ENCODE results near the gene PCNX2.
A peak's percentile ranks its signal among the peaks of the same experiment; 100 is the strongest.

The PCNX2 gene

DNA sequence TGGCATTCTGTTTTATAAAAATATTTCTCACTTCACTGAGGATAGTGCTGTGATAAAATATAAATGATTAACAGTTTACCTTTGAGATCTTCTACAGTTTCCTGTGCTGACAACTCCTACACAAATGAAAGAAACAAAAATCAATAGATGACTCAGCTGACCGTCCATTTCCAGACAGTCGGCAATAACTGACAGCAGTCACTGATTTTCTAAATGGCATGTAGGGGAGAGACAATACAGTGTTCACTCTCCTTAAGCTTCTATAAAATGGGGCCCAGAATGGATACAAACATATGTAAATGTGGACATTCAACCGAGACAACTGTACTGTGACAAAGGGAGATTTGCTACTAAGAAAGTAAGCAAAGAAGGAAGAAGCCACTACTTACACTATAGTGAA is 34.3 kb downstream of the PCNX2 start:
- no peak for DNase-seq (ENCODE audit: low read depth, low spot score)

DNA sequence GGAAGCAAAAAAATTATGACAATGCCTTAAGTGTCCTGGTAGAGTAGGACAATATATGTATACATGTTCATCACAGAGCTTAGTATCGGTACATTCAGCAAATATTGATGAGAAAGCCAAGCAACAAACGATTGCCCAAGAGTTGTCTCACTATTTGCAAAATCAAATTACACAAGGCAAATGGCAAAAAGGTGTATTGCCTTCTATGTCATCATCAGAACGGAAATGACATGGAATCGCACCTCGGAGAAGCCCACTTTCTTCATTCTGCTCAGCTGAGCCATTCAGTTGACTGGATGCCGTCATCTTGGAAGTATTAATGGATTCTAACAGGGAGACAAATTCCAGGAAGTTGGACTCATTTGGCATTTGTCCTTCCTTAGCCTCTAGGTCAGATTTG is 37.7 kb downstream of the PCNX2 start:
- no peak for DNase-seq (ENCODE audit: low read depth, low spot score)

- DNase-seq (ENCODE audit: low read depth, low spot score) = no peak
These were observed 38.7 kb downstream of the PCNX2 start for GRCh38 chr1:233256789-233257188.

- DNase-seq (ENCODE audit: low read depth, low spot score) = no peak
These were observed 39.3 kb downstream of the PCNX2 start for GRCh38 chr1:233256191-233256590.

- DNase-seq (ENCODE audit: low read depth, low spot score) = no peak
These were observed 40.4 kb downstream of the PCNX2 start for GRCh38 chr1:233255145-233255544.

GRCh38 chr1:233253832-233254331 is 41.6 kb downstream of the PCNX2 start:
- no peak for DNase-seq (ENCODE audit: low read depth, low spot score)

DNA sequence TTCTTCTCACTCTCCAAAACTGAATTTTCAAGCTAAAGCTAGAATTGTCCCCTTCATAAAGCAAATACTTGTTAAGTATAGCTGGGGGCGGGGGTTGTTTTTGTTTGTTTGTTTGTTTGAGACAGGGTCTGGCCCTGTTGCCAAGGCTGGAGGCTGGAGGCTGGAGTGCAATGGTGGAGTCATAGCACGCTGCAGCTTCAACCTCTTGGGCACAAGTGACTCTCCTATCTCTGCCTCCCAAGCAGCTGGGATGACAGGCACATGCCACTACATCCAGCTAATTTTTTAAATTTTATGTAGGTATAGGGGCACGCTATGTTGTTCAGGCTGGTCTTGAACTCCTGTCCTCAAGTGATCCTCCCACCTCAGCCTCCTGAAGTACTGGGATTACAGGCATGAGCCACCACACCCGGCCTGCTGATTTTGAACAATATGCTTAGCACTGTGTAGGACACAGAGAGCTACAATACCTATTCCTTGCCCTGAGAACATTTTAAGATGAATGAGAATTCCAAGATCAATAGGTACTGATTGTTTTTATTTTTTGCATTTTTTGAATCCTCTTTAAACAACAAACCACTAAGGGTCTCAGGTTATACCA is 42.2 kb downstream of the PCNX2 start:
- no peak for DNase-seq (ENCODE audit: low read depth, low spot score)

- DNase-seq (ENCODE audit: low read depth, low spot score) = no peak
These were observed 43.1 kb downstream of the PCNX2 start for GRCh38 chr1:233252441-233252840.

- DNase-seq (ENCODE audit: low read depth, low spot score) = no peak
These were observed 44.3 kb downstream of the PCNX2 start for GRCh38 chr1:233251201-233251720.

- DNase-seq (ENCODE audit: low read depth, low spot score) = no peak
These were observed 47.5 kb downstream of the PCNX2 start for GRCh38 chr1:233248014-233248413.

- no peak for DNase-seq (ENCODE audit: low read depth, low spot score)
These were observed 48.6 kb downstream of the PCNX2 start for GRCh38 chr1:233246965-233247364.

DNA sequence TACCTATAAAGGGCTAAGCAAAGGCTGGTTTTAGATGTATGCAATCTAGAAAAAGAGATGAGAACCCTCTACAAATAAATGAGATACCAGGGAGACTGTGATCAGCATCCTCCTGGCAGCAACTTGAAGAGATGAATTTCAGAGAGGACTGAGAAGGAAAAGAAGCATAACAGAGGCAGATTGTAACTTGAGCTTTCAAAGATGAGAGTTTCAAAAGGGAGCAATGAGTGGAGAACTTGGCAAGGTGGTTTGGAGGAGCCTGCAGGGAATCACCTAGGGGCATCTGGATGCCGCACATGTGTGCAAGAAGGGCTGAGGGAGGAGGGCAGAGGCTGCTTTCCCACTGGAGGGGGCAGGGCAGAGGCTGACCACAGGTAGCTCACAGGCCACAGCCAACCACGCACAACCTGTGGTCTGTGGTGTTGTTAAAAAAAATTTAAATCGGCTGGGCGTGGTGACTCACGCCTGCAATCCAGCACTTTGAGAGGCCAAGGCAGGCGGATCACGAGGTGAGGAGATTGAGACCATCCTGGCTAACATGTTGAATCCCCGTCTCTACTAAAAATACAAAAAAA is 50.2 kb downstream of the PCNX2 start:
- DNase-seq (ENCODE audit: low read depth, low spot score) = peak; percentile 14

DNA sequence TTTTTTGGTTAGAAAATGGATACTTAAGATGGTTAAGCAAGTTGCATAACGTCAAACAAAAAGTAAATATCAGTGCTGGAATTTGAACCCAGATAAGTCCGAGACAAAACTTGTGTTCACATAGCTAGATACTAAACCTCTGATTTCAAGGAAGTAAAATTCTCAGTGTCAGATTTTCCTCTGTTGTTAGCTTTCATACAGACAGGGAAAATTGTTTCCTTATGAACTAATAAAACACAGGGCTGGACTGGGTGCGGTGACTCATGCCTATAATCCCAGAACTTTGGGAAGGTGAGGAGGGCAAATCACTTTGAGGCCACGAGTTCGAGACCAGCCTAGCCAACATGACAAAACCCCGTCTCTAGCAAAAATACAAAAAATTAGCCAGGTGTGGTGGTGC is 51.3 kb downstream of the PCNX2 start:
- no peak for DNase-seq (ENCODE audit: low read depth, low spot score)

GRCh38 chr1:233242827-233243483 is 52.6 kb downstream of the PCNX2 start:
- DNase-seq (ENCODE audit: low read depth, low spot score) = no peak

GRCh38 chr1:233241759-233242158 is 53.8 kb downstream of the PCNX2 start:
- DNase-seq (ENCODE audit: low read depth, low spot score) = no peak

DNA sequence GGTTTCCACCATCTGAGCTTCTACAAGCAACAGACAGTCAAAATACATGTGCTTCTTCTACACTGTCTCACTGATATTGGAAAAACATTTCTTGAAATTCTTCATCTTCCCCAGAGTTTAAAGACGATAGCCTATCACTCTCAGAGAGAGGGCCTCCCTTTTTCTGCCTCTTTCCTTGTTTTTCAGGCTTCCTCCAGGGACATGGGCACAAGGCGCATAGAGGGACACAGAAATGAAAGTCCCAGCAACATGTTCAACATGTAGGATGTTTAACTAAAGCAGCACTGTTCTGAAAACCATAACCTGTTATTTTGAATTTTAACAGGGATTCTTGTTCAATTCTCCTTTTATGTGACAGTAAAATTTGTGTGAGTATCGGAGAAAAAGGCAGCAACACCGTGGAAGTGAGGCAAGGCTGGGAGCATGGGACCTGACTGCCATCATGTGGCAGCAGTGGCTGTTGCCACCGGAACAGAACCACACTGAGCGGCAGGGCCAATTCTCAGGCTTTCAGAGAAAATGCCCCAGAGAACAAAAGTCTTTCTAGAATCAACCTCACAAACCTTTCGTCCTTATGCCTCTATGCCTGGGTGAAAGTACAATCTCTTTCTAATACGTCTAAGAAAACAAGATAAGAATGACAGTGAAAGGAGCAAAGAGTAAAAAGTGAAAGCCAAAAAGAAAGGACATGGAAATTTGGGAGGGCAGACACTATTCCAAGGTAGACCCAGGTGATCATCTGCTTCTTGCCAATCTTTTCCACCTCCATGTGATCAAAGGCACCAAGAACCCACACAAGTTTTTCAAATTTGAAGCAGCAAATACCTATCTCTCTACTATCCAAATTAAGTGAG is 54.5 kb downstream of the PCNX2 start:
- peak; percentile 73 for DNase-seq (ENCODE audit: low read depth, low spot score)

DNA sequence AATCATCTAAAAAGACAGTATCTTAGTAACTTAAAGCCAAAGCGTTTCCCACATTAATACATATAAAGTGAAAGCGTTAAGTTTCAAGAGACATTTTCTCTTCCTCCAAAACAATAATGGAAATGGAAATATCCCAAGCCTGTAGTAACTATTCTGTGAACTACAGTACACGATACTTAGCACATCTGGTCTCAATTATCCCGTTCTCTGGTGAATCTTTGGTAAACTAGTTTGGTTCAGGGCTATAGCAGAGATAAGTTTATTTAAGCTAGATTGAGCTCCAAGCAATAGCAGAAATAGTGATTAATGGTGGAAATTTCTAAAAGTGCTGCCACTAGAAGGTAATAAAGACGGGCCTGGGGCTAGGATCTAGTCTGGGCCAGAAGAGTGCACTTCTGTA is 55.2 kb downstream of the PCNX2 start:
- no peak for DNase-seq (ENCODE audit: low read depth, low spot score)

DNA sequence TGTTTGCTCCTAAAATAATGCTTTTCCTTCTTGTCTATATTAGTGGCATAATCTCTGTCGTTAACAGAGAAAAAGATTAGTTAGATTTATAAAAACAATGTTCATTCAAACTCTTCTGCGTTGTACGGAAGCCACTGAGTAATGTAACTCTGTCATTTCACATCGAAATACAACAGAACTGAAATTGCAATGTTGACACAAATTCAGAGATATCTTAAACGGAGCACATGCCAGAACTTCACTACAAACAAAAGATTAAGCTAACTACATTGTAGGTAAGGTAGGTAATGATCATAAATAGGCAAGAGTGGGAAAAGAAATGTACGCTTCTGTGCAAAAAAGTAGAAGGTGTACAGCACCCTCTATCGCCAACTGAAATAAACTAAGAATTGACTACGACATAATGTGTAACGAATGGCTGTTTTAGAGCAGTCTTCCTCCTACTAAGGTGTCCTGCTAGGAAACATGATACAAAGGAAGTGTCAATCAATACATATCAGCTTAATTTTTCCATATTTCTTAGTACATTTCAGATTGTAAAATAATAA is 56.6 kb downstream of the PCNX2 start:
- DNase-seq (ENCODE audit: low read depth, low spot score) = no peak

DNA sequence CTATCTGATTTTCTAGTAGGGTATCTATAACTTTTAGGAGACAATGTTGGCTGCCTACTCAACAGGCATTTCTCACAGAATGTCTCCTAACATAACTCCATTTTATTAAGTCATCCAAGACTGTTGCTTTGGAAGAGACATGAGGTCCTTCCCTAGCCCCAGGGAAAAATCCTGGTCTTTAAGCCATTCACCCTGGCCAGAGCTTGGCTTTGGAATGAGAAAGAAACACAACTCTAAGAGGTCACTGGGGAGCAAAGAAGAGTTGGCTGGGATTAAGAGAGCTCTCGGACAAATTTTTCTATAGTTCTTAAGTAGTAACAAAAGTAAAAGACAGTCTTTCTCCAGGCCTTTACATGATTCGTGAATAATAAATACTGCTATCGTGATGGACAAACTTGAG is 57.9 kb downstream of the PCNX2 start:
- DNase-seq (ENCODE audit: low read depth, low spot score) = peak; percentile 16

DNA sequence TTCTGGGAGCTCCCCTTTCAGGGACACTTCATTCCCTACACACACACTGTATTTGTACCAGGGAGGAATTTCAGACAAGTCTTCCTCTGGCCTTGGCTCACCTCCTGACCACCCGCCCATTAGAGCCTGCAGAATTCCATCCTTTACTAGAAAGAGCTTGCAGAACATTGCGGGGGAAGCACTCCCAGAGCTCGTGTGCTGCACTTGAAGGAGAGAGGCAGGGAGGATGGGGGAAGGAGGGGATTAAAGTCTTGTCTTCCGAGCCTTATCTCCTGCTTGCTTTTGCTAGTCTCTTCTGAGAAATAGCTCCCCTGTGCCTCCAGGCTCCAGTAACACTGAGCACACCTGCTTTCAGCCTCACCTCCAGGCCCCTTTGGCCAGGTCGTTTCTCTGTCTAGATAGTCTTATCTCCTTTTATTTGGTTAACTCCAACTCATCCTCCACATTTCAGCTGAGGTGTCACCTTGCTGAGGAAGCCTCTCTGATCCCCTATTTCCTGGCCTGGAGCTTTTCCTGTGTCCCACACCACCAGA is 62.0 kb downstream of the PCNX2 start:
- DNase-seq (ENCODE audit: low read depth, low spot score) = peak; percentile 67

- DNase-seq (ENCODE audit: low read depth, low spot score) = no peak
These were observed 65.5 kb downstream of the PCNX2 start for GRCh38 chr1:233230011-233230410.

Data from ELF-1 (cell line).